Endometrium (tissue), 2 donors: Measurements from ENCODE around the gene COBL.
A peak's percentile ranks its signal among the peaks of the same experiment; 100 is the strongest.
"Not testable (repeated sequence)": the region's sequence is repeated elsewhere in the genome, so short reads cannot be mapped to it uniquely, and the experiment has no call there.

Experiments
- FAIRE-seq: peaks from 2 replicates; lab custom pipeline; 2012; peaks lifted over from hg19 to GRCh38; lab: Jason Lieb, UNC
- donor health status: control.
- donor health status: control.

COBL gene

GRCh38 chr7:51230723-51231122, 85.9 kb downstream of the COBL start:
- FAIRE-seq = no peak

- FAIRE-seq = no peak
Measured at GRCh38 chr7:51230324-51230625, 86.3 kb downstream of the COBL start.

- FAIRE-seq = no peak
Measured at GRCh38 chr7:51229620-51230323, 86.8 kb downstream of the COBL start.

- no peak for FAIRE-seq
Measured at GRCh38 chr7:51229106-51229537, 87.5 kb downstream of the COBL start.

- FAIRE-seq = no peak
Measured at GRCh38 chr7:51228386-51228958, 88.1 kb downstream of the COBL start.

GRCh38 chr7:51227861-51228260, 88.7 kb downstream of the COBL start:
- no peak for FAIRE-seq

- no peak for FAIRE-seq
Measured at GRCh38 chr7:51226916-51227535, 89.6 kb downstream of the COBL start.

- FAIRE-seq = peak; percentile 18
Measured at GRCh38 chr7:51226063-51226755, 90.4 kb downstream of the COBL start.

GRCh38 chr7:51224811-51225595, 91.6 kb downstream of the COBL start:
- no peak for FAIRE-seq

- no peak for FAIRE-seq
Measured at GRCh38 chr7:51223505-51223904, 93.1 kb downstream of the COBL start.

GRCh38 chr7:51222916-51223315, 93.7 kb downstream of the COBL start:
- no peak for FAIRE-seq

- no peak for FAIRE-seq
Measured at GRCh38 chr7:51220226-51220625, 96.4 kb downstream of the COBL start.

- FAIRE-seq = no peak
Measured at GRCh38 chr7:51219261-51219988, 97.2 kb downstream of the COBL start.

GRCh38 chr7:51217804-51218203, 98.8 kb downstream of the COBL start:
- FAIRE-seq = no peak

- no peak for FAIRE-seq
Measured at GRCh38 chr7:51214098-51214497, 102.5 kb downstream of the COBL start.

GRCh38 chr7:51213618-51214017, 103.0 kb downstream of the COBL start:
- FAIRE-seq = no peak

- no peak for FAIRE-seq
Measured at GRCh38 chr7:51210766-51211165, 105.8 kb downstream of the COBL start.

GRCh38 chr7:51209426-51209825, 107.2 kb downstream of the COBL start:
- no peak for FAIRE-seq

GRCh38 chr7:51208125-51208524, 108.5 kb downstream of the COBL start:
- FAIRE-seq = not testable (repeated sequence)

GRCh38 chr7:51198654-51199053, 118.0 kb downstream of the COBL start:
- no peak for FAIRE-seq

GRCh38 chr7:51190969-51191368, 125.6 kb downstream of the COBL start:
- no peak for FAIRE-seq

- no peak for FAIRE-seq
Measured at GRCh38 chr7:51189777-51190176, 126.8 kb downstream of the COBL start.
